ENCODE results near the gene RGR. TPM values are rescaled to one million over a fixed set of nuclear protein-coding genes. Genes with fewer than 3 reads are reported as not detected.

The RGR gene
- total RNA-seq, 1 experiment from 2014 or later = not detected

GRCh38 chr10:84243759-84244158 is 1.1 kb upstream of the RGR start:
- Histone ChIP-seq H3K4me1 (ENCODE audit: control insufficient read depth in 1 of 2, insufficient read depth in 2 of 2, low read length in 2 of 2) (no peaks in the 10 kb centered on the region), H4K20me1 (ENCODE audit: insufficient read depth) (no peaks in the 10 kb centered on the region), H3K9me3 (ENCODE audit: control insufficient read depth in 1 of 2, insufficient read depth in 1 of 2, low read depth in 1 of 2, low read length in 2 of 2) (no peaks in the 10 kb centered on the region), H3K9ac (ENCODE audit: low read length) (no peak overlapping the region), H3K4me3 (replicated peaks in 1 of 2; ENCODE audit: low read depth in 1 of 2, low read length in 2 of 2) (no peak overlapping the region), H3K4me2 (ENCODE audit: low read length) (no peak overlapping the region), H3K9me2 (ENCODE audit: insufficient read depth) (no peaks in the 10 kb centered on the region), H3K27me3 (ENCODE audit: insufficient read depth, low read length) (peaks cover 6% of the 10 kb centered on the region; the same call in 1 of the 2 replicates), H3K79me2 (ENCODE audit: insufficient read depth, low read length) (no peaks in the 10 kb centered on the region), H3K27ac (ENCODE audit: low read depth, low read length) (no peak overlapping the region), H2AFZ (ENCODE audit: low read depth, low read length, poor library complexity, severe bottlenecking) (no peak overlapping the region), H3K36me3 (ENCODE audit: control insufficient read depth in 1 of 2, insufficient read depth in 2 of 2, low read length in 2 of 2) (no peaks in the 10 kb centered on the region)
- CTCF ChIA-PET = interaction anchor here (1.0 kb wide), 1 partner anchor 13 kb away, joined by 3 read pairs; no protein-coding TSS in a partner anchor
- POLR2A ChIA-PET = no interaction called here
- intact Hi-C loops (cut with micrococcal nuclease) = no loop called here
- DNase-seq (ENCODE audit: low read depth, low spot score) (no peak), ATAC-seq (no peak)
- no TSS peak for BruUV-seq (replicated peaks)
- RAD21 ChIA-PET (ENCODE audit: low non-redundant PET in 1 of 2, low total read pairs in 2 of 2, uncharacterized antibody in 2 of 2, unreplicated experiment in 2 of 2) = no interaction called here
- TF ChIP-seq FOSL1 (IDR thresholded peaks at IDR 0.05; ENCODE audit: low read depth) (no peak), POLR2A (IDR thresholded peaks at IDR 0.05; ENCODE audit: borderline replicate concordance, extremely low read depth, insufficient read depth, insufficient read length) (no peak), SIN3A (IDR thresholded peaks at IDR 0.05; ENCODE audit: low read depth) (no peak), POLR2AphosphoS5 (IDR thresholded peaks at IDR 0.05; ENCODE audit: low read depth, low read length) (no peak), EGR1 (IDR thresholded peaks at IDR 0.05; ENCODE audit: low read depth) (no peak)

GRCh38 chr10:84247496-84247895 is 2.6 kb downstream of the RGR start:
- no peak for ATAC-seq
- H3K27ac ChIP-seq (ENCODE audit: low read depth, low read length) = no peak overlapping the region
- BruUV-seq (replicated peaks) = no TSS peak
- ChIA-PET POLR2A (no interaction called here), CTCF (no interaction called here), RAD21 (ENCODE audit: low non-redundant PET in 1 of 2, low total read pairs in 2 of 2, uncharacterized antibody in 2 of 2, unreplicated experiment in 2 of 2) (no interaction called here)
- no peak for DNase-seq (ENCODE audit: low read depth, low spot score)
- TF ChIP-seq TCF7L2 (IDR thresholded peaks at IDR 0.05; ENCODE audit: borderline replicate concordance, extremely low read depth, insufficient read depth, insufficient read length) = no peak
- no peak for TF ChIP-seq POLR2A (IDR thresholded peaks at IDR 0.05; ENCODE audit: borderline replicate concordance, extremely low read depth, insufficient read depth, insufficient read length)
- TF ChIP-seq ZFX (IDR thresholded peaks at IDR 0.05) = no peak
- TF ChIP-seq EGR1 (IDR thresholded peaks at IDR 0.05; ENCODE audit: low read depth) = no peak
- no peak for TF ChIP-seq MAX (IDR thresholded peaks at IDR 0.05)
- TF ChIP-seq ZNF274 (IDR thresholded peaks at IDR 0.05; ENCODE audit: low read depth, low read length) = no peak
- no peak for TF ChIP-seq SRF (IDR thresholded peaks at IDR 0.05; ENCODE audit: low read depth)
- TF ChIP-seq REST (IDR thresholded peaks at IDR 0.05; ENCODE audit: low read depth) = no peak
- TF ChIP-seq EZH2phosphoT487 (IDR thresholded peaks at IDR 0.05; ENCODE audit: borderline replicate concordance) = no peak
- no peak for TF ChIP-seq SP1 (IDR thresholded peaks at IDR 0.05; ENCODE audit: low read depth)
- no peaks in the 10 kb centered on the region for H3K4me1 ChIP-seq (ENCODE audit: control insufficient read depth in 1 of 2, insufficient read depth in 2 of 2, low read length in 2 of 2)
- H3K79me2 ChIP-seq (ENCODE audit: insufficient read depth, low read length) = no peaks in the 10 kb centered on the region
- H3K27me3 ChIP-seq (ENCODE audit: insufficient read depth, low read length) = peaks cover 6% of the 10 kb centered on the region; the same call in 1 of the 2 replicates
- H3K9ac ChIP-seq (ENCODE audit: low read length) = no peak overlapping the region
- H3K9me3 ChIP-seq (ENCODE audit: control insufficient read depth in 1 of 2, insufficient read depth in 1 of 2, low read depth in 1 of 2, low read length in 2 of 2) = no peaks in the 10 kb centered on the region
- no peaks in the 10 kb centered on the region for H3K9me2 ChIP-seq (ENCODE audit: insufficient read depth)
- no peak overlapping the region for H2AFZ ChIP-seq (ENCODE audit: low read depth, low read length, poor library complexity, severe bottlenecking)
- H3K4me2 ChIP-seq (ENCODE audit: low read length) = no peak overlapping the region
- H3K4me3 ChIP-seq (replicated peaks in 1 of 2; ENCODE audit: low read depth in 1 of 2, low read length in 2 of 2) = no peak overlapping the region
- intact Hi-C loops (cut with micrococcal nuclease) = no loop called here
- H4K20me1 ChIP-seq (ENCODE audit: insufficient read depth) = no peaks in the 10 kb centered on the region
- no peaks in the 10 kb centered on the region for H3K36me3 ChIP-seq (ENCODE audit: control insufficient read depth in 1 of 2, insufficient read depth in 2 of 2, low read length in 2 of 2)

Measured in HCT116 (cell line).